ENCODE measurements around the gene OR4P4.

Gene OR4P4

DNA sequence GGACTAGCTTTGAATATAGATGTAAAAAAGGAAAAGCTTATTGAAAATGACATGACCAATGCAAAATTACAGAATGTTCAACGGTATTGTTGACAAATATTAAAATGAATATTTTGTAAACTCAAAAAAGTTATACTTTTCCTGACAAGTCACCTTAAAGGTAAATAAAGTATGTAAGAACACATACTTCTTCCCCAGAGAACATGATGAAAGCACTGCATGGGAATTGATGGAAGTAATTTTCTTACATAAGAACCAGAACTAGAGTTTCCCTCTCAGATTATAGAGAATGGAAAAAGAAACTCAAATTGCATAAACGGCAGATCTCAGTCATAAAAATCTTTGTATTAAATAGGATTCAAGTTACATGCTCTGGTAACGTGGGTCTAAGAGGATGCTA, at the start of gene OR4P4:
Gene OR4P4 (plus strand): TSS at position 301 of the 400 bp plus-strand sequence.
- no peak for DNase-seq (ENCODE audit: low read depth in 2 of 3, low spot score in 1 of 3)

- no peak for DNase-seq (ENCODE audit: low read depth in 2 of 3, low spot score in 1 of 3)
Measured at GRCh38 chr11:55607545-55607944, 27.4 kb upstream of the OR4P4 start, which contains the start of gene OR4C11. Gene OR4C11, minus strand, starts transcription at chr11:55607645. Its CDS starts 3,272 bp downstream, at chr11:55604373.

DNA sequence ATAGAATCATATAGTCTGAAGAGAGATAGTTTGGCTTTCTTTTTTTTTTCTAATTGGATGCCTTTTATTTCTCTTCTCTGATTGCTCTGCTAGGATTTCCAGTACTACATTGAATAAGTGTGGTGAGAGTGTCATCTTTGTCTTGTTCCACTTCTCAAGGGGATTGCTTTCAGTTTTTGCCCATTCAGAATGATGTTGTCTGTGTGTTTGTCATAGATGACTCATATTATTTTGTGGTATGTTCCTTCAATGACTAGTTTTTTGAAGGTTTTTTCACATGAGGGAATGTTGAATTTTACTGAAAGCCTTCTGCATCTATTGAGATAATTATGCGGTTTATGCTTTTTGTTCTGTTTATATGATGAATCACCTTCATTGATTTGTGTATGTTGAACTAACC, 10.4 kb upstream of the OR4P4 start:
- no peak for DNase-seq (ENCODE audit: low read depth in 2 of 3, low spot score in 1 of 3)

- no peak for DNase-seq (ENCODE audit: low read depth in 2 of 3, low spot score in 1 of 3)
Measured at GRCh38 chr11:55648027-55648426, 13.1 kb downstream of the OR4P4 start, which contains the start of gene OR4S2. Gene OR4S2, plus strand, starts transcription at chr11:55648327. Its CDS starts 2,577 bp downstream, at chr11:55650904.

DNA sequence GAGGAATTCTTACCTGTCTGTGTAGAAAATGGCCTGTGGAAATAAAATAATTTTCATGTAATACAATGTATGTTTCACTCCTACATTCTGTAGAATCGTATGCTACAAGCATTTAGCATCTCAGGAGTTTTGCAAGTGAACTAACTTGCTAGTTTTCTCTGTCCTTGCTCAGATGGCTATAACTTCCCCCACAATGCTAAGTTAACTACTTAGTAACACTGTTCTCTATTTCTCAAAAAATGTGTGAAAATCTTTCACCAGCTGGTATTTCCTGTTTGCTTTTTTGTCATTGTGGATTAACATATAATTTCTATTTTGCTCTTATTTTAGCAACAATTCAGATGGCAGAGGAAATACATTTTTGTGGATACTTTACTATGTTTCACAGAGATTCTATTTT, 17.6 kb downstream of the OR4P4 start:
- DNase-seq (ENCODE audit: low read depth in 2 of 3, low spot score in 1 of 3): no peak

GRCh38 chr11:55655096-55655495, 20.2 kb downstream of the OR4P4 start:
- no peak for DNase-seq (ENCODE audit: low read depth in 2 of 3, low spot score in 1 of 3)

GRCh38 chr11:55658031-55658573, 23.2 kb downstream of the OR4P4 start:
- DNase-seq (ENCODE audit: low read depth in 2 of 3, low spot score in 1 of 3): no peak

- no peak for DNase-seq (ENCODE audit: low read depth in 2 of 3, low spot score in 1 of 3)
Measured at GRCh38 chr11:55658608-55659007, 23.7 kb downstream of the OR4P4 start.

GRCh38 chr11:55661901-55662300, 27.0 kb downstream of the OR4P4 start, which contains the start of gene OR4C6:
Gene OR4C6, plus strand, starts transcription at chr11:55662201. Its CDS starts 2,966 bp downstream, at chr11:55665167.
- DNase-seq (ENCODE audit: low read depth in 2 of 3, low spot score in 1 of 3): no peak

DNA sequence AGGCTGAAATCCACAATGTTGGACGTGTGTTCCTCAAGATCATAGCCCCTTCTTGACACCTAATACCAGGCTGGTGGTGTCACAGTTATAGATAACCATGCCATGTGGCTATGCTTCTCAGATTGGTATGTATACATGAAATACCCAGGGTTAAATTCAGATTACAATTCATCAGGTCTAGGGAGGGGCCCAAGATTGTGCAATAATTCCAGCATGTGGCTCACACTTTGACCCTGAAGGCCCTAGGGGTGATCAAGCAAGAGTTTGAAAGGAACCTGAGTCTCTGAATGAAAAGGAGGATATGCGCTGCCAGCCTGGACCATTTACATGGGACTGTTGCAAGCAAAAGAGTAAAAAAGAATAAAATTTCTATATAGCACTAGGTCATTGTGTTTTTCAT, 34.5 kb downstream of the OR4P4 start:
- no peak for DNase-seq (ENCODE audit: low read depth in 2 of 3, low spot score in 1 of 3)

DNA sequence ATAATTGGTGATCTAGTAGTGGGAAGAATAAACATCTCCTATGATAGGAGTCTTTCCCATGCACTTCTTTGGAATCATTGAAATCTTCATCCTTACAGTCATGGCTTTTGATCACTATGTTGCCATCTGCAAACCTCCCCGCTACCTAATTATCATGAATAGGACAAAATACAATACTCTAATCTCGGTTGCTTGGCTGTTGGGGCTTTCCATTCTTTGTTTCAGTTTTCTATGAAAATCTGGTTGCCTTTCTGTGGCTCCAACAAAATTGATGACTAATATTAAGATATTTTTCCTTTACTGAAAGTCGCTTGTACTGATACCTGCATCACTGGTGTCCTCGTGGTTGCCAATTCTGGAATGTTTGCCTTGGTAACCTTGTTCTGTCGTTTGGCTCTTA, 38.9 kb downstream of the OR4P4 start:
- no peak for DNase-seq (ENCODE audit: low read depth in 2 of 3, low spot score in 1 of 3)

Measured in stimulated activated CD4-positive, alpha-beta T cell treated with anti-CD3 and anti-CD28 coated beads, Interleukin-12 subunit alpha, Interleukin-12 subunit beta, amount 100 ng/mL, for 48 hours (primary cell).